Measurements from ENCODE around the gene ZBTB7A.

ZBTB7A gene

DNA sequence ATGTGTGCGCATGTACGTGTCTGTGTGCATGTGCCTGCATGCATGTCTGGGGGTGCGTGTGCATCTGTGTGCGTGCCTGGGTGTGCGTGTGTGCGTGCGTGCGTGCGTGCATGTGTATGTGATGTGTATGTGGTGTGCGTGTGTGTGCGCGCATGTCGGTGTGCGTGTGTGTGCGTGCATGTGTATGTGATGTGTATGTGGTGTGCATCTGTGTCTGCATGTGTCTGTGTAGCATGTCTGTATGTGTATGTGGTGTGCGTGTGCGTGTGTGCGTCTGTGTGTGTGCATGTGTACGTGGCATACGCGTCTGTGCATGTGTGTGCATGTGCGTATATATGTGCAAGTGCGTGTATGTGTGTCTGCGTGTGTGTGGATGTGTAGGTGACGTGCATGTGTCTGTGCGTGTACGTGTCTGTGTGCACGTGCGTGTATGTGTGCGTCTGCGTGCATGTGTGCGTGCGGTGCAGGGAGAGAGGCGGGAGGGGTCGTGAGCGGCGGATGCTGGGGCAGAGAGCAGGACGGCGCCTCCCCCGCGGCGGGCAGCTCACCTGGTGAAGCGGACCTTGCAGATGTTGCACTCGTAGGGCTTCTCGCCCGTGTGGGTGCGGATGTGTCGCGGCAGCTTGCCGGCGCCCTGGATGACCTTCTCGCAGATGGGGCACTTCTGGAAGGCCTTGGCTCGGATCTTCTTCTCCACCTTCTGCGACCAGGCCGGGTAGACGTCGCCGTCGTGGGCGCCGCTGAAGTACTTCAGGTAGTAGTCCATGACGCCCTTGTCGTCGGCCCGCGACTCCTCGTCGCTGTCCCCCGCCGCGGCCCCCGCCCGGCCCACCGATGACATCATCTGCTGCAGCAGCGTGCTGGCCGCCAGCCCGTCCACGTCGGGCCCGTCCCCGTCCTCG, 13.0 kb downstream of the ZBTB7A start:
- DNase-seq (ENCODE audit: low spot score), result no peak

DNA sequence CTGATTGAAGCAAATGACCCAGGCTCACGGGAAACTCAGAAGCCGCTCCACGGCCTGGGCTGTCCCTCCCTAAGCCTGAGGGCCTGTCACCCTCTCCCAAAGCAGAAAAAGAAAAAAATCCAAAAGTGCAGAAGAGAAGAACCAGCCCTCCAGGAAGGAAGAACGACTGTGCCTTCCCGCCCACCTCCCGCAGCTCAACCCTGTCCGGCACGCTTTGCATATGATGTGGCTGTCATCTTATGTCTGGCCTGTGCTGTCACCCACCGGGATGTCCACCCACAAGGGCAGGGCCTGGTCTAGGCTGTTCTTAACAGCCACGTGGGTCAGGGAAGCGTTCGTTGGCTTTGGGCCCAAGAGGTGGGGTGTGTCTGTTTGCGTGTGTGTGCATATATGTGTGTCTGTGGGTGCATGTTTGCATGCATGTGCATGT, 13.7 kb downstream of the ZBTB7A start:
- peak; percentile 72 for DNase-seq (ENCODE audit: low spot score)

DNA sequence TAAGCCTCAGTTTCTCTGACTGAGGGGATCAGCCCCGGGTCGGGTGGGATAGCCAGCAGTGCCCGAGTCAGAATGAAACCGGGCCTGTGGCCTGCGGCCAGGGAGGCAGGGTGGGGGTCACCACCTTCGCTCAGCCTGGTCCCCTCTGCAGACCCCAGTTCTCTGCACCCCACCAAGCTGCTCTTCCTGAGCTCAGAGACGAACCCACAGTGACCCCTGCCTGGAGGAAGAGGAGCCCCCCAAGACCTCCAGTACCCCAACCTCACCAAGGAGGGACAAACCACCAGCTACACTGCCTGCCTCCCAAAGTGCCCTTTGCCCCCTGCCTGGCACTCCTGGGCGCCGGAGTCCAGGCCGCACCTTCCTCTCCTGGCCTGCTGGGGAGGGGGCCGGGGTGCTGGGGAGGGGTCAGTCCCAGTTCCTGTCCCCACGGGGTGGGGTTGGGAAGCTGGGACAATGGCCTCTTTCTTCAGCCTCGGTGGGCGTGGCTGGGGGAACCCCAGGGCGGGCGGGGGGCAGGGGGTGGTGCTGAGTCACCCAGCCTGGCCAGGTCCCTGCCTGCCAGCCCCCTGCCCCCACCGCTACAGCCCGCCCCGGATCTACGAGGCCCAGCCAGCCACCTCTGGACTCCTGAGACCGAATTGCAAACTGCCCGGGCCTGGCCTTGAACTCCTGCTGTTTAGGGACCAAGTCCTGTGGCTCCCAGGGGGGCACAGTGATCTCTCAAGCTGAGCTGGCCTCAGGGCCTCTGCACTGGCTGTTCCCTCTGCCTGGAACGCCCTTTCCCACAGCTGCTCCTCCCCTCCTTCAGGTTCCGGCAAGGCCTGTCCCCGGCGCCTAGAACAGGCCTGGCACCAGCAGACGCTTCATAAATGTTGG, 14.3 kb downstream of the ZBTB7A start:
- peak; percentile 86 for DNase-seq (ENCODE audit: low spot score)

DNA sequence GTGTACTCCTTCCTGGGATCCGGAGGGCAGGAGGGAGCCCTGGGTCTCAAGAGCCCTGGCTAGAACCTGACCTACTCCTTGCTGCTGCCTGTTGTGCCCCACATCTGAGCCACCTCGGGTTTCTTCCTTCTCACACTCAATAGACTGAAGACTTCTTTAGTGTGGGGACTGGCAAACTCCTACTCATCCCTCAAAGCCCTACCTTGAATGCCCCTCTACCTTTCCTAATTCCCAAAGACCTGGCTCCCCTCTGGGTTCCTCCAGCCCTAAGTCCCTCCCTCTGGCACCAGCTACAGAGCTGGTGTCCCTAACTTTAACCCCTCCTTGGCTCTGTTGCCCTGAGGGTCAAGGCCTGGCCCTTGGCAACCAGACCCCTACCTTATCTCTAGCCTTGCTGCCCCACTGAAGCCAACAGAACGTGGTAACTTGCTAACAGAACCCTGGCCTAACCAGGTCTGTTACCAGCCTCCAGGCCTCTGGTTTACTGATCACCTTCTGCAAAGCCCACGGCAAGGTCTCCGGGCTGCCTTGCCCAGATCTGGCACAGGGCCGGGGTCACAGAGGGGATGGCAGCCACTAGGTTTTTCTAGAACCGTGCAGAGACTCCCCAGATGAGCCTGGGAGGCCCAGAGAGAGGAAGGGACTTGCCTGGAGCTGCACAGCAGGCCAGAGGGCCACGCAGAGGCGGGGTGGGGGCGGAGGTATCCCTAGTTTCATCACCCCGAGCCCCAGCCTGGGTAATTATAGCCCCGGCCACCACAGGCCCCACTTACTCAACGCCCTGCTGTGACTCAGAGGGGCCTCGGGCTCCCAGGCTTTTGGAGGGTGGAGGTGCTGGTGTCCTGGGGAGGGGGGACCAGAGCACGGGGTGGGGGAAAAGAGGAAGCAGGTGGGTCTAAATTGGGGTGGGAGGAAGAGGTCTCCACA, 15.3 kb downstream of the ZBTB7A start:
- DNase-seq (ENCODE audit: low spot score), result peak; percentile 69

DNA sequence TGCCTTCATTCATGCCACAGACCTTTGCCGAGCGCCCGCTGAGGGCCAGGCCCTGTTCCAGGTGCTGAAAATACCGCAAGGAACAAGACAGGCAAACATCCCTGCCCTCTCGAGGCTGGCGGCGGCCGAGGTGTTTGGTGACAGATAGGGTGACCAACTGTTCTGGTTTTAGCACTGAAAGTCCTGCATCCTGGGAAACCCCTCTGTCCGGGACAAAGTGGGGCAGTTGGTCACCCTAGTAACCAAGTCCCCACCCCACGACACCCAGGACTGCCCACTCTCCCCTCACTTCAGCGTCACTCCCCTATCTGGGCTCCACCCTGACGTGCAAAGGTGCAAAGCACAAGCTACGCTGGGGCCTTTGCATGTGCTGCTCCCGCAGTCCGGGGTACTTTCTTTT, 17.3 kb downstream of the ZBTB7A start:
- no peak for DNase-seq (ENCODE audit: low spot score)

DNA sequence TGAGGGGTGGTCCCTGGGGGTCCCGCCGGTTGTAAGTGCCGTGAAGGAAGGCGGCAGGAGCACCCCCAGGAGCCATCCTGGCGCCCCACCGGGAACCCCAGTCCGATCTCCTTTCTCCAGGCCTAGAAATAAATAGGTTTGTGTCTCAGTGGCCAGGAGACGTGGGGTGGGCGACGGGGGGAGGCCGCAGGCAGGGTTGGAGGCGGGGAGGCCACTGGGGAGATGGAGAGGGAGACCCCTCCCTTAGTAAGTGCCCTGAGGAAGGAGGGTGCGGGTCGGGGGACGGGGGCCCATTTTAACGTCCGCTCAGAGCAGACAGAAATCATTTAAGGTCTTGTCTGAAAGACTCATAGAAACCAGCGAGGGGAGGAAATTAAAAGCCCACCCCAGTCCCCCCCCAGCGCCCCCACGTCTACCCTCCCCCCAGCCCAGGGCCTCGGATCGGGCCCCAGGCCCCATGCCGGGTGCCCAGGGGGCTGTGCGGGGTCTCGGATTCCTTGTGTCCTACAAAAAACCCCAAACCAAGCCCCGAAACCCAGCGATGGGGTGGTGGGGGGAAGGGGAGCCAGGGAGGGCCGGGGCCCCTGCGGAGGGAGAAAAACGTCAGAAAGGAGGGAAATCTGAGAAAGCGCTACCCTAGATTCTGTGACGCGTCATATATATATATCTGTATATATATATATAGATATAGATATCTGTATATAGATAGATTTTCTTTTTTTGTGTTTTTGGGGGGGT, 19.6 kb downstream of the ZBTB7A start:
- no peak for DNase-seq (ENCODE audit: low spot score)

DNA sequence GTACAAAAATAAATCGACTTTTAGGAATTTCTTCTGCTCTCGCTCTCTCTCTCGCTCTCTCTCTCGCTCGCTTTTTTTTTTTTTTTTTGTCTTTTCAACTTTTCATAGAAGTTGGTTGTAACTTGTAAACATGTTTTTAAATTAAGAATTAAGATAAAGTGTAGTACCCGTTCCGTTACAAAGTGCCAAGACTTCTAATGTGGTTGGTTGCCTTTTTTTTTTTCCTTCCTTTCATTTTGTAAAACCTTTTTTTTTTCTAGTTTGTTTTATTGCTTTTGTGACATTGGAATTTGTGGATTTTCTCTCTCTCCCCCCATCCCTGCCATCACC, 20.4 kb downstream of the ZBTB7A start:
- no peak for DNase-seq (ENCODE audit: low spot score)

DNA sequence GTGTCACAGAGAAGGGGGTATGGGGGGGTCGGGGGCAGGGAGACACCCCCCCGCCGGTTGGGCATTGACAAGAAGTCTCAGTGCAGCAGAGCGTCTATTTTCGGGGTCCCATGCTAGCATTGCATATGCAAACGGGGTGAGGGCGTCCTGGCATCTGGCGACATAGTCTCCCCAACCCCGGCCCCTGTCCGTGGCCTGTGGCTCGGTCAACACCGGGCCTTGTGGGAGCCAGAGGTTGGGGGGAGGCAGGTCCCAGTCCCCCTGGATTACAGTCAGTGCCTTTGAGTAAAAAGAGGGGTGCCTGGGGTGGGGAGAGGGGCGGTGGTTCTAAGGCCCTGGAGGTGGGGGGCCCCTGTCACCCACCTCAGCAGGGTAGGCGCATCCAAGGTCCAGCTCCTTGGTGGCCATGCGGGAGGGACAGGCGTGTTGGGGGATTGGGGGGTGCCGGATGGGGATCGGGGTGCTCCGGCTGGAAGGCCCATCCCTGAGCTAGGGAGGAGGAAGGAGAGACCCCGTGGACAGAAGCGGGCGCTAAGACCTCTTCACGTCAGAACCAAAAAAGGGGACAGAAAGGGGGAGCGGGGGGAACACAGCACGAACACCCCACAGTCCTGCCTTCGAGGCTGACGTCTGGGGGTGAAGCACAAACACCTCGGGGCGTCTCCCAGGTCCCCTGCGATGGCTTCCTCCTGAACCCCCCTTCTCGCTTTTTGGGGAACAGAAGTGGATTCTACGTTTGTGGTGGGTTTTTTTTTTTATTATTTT, 20.9 kb downstream of the ZBTB7A start:
- no peak for DNase-seq (ENCODE audit: low spot score)

DNA sequence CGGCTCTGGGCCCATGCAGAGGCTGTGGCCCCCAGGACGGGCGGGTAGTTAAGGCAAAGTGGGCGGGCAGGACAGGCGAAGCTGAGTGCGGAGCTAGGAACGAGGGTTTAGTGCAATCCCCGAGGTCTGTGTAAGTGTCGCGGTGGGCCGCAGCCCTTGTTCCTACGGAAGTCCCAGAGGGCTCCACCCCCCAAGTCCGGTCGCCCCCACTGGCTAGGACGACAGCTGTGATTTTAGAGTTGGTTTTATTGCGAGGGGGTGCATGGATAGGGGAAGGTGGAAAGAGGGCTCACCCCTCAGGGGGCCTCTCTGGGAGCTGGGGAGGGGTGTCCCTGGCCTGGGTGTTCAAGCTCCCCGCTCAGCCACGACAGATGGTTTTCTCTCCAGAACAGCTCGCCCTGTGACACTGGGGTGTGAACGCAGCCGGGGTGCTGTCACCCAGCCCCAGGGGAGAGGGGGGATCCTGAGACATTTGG, 21.7 kb downstream of the ZBTB7A start:
- no peak for DNase-seq (ENCODE audit: low spot score)

DNA sequence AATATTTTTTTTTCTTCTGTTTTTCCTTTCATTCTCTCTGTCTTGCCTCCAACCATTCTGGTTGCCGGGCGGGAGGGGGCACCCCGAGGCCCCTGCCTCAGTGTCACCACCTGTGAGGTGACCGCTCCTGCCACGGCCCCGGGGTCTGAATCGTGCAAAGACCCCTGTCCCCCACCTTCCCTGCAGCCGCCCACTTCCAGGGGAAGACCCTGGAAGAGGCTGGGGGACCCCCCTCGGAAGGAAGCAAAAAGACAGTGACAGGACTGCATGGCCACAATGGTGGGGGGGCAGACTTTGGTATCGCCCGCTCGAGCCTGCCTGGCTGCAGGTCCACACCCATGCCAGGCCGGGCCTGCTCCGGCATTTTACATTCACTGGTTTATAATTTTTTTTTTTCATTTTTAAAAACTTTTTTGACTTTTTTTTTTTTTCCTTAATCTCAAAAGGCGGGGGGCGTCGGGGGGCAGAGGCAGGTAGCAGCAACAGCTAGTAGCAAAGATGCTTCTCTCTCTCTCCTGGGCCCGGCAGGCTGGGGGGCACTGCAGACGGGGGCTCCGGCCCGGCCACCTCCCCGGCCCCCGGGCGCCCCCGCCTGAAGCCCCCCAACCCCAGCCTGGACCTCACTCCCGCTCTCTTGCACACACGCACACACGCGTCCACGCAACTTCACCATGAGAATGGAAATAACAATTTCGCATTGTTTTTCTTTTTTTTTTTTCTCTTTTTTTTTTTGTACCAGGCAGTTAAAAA, 22.6 kb downstream of the ZBTB7A start:
- DNase-seq (ENCODE audit: low spot score), result no peak

DNA sequence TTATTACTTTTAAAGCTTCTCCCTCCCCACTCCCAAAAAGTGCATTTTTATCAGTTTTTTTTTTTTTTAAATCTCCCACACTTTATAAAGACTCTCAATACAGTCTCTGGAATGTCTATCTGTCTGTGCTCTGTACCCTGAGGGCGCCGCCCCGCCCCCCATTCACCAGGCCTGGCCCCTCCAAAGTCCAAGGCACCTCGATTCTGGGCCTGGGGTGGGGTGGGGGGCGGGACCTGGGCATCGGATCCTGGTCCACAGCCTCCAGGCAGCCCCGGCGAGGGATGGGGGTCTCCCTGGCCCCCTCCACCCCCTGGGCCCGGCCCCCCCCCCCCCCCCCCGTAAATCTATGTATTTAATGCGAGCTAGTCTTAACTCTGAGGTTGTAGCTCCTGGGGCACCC, 23.3 kb downstream of the ZBTB7A start:
- no peak for DNase-seq (ENCODE audit: low spot score)

DNA sequence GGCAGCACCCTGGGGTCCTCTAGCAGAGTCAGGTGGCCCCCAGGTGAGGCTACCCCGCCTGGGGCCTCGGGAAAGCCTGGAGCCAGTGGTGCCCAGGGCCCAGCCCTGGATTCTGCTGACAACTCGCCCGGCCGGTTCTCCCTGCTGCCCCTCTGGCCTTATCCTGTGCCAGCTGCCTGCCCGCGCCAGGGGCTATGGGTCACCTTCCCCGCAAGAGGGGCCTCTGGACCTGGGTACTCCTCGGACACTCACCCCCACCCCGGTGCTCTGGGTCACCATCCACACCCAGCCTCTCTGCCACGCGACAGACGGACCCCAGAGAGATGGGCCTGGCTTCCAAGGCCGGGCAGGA, 24.0 kb downstream of the ZBTB7A start:
- no peak for DNase-seq (ENCODE audit: low spot score)

DNA sequence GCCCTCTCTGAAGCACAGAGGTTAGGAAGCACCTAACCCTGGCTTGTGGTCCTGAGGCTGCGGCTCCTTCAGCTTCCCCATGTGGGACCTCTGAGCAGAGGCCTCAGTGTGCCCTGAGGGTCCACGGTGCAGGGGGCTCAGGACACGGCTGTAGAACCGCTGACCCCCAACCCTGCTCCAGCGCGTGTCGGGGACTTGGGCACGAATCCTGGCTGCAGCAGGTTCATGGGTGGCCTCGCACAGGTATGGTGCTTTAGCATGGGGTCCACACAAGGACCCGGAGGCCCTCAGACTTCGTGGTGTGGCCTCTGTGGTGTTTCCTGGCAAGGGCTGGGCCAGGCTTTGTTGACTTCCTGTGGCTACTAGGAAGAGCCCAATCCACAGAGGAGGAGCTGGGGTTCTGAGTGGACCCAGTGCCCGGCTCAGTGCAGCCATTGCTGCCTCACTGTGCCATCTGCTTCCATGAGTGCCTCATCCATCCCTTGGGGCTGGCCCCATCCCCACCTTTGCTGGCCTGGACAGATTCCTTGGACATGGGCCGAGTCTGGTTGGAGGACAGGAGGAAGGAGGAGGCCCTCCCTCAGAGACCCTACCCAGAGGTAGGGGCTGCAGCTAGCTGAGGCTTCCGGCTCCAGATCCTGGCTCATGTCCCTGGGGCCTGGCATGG, 24.5 kb downstream of the ZBTB7A start:
- no peak for DNase-seq (ENCODE audit: low spot score)

DNA sequence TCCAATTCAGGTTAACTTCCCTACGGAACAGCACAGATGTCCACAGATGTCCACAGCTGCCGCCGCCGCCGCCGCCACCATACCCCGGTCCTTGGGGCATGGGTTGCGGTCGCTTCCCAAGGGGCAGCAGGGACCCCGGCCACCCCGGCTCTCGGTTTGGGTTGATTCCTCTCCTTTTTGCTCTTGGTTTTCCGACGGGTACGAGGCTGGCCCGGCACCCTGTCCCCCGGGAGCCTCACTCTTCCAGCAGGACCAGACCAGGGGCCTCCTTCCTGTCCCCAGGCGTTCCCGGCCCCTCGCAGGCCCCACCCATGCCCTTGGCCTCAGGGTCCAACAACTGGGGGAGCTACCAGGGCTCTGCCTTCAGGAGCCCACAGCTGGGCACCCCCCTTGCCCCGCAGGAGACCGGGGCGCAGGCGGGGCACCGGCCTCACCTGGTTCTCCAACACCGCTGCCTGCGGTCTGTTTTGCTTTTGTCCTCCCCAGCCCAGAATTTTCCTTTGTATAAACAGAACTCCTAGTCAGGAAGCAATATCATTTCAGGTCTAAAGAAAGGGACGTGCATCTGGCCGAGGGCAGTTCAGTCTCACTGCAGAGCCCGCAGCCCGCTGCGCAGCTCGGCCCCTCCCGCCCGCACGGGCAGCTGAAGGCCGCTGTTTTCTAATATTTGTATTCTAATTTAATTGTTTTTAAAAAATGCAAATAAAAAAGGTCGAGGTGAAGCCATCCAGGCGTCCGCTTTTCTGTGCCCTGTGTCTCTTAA, 27.9 kb downstream of the ZBTB7A start:
- DNase-seq (ENCODE audit: low spot score), result no peak

DNA sequence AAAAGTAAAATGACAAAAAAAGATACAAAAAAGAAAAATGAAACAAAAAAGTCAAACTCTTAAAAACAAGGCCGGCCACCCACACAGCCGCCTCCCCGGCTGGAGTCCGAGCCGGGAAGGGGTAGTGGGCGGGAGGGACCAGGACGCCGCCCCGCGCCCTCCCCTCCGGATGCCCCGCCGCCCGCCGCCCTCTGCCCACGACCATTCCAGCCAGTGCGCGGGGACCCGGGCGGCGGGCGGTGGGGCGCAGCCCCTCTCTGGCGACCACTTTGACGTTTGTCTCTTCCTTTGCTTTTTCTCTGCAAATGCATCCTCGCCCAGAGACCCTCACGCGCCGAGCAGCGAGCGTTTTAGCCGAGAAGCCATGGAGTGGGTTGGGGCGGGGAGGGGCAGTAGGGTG, 28.6 kb downstream of the ZBTB7A start:
- no peak for DNase-seq (ENCODE audit: low spot score)

DNA sequence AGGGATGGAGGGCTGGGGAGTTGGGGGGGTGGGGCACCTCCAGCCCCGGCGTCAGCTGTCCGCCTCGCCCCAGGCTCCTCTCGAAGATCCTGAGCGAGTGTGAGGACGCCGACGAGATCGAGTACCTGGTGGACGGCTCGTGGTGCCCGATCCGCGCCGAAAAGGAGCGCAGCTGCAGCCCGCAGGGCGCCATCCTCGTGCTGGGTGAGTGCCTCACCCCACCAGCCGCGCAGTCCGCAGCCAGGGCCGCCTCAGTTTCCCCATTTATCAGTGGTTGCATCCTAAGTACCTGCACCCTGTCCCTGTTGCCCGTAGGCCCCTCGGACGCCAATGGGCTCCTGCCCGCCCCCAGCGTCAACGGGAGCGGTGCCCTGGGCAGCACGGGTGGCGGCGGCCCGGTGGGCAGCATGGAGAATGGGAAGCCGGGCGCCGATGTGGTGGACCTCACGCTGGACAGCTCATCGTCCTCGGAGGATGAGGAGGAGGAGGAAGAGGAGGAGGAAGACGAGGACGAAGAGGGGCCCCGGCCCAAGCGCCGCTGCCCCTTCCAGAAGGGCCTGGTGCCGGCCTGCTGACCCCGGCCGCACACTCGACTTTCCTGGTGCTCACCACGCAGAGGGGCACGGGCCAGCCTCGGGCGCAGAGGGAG, 29.3 kb downstream of the ZBTB7A start:
- no peak for DNase-seq (ENCODE audit: low spot score)

DNA sequence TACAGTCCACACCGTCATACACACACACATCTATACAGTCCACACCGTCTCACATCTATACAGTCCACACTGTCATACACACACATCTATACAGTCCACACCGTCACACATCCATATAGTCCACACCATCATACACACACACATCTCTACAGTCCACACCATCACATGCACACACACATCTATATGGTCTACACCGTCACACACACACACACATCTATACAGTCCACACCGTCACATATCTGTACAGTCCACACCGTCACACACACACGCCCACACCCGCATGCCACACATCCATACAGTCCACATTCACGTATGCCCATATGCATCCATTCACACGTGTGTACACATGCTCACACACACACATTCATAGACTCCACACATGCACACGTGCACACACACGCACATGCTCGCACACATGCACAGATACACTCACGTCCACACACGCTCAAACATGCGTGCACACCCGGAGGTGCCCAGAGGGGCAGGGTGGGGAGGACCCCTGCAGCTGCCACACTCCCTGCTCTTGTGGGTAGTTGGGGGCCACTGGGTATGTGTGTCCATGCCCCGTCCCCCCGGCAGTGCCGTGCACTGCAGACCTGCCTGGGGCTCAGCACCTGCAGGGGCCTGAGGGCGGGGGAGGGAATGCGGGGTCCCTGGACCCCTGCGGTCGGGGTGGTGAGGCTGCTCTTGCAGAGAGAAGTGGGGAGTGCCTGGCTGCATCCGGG, 30.0 kb downstream of the ZBTB7A start:
- DNase-seq (ENCODE audit: low spot score), result no peak

All from SW480 (cell line).